CD4-positive, alpha-beta T cell (primary cell): ENCODE data around the gene STX1B. TPM values are rescaled to one million over a fixed set of nuclear protein-coding genes. Genes with fewer than 3 reads are reported as not detected.

Experiments used
- ATAC-seq: fragments of 200-7000 bp; cut with Tn5 transposase; one replicate; pipeline ENCODE4 v1.10.0; 2022; ENCODE audit warnings: mild to moderate bottlenecking; ENCODE audit not compliant: poor library complexity
- CTCF ChIA-PET: fragments of 350-600 bp; sonication (Branson Sonifier 250); formaldehyde crosslinking; loops from one replicate; lab custom pipeline; 2021; ENCODE audit warnings: antibody characterized with exemption, inconsistent platforms; lab: Charles Lee
- POLR2A ChIA-PET: fragments of 350-600 bp; sonication (Branson Sonifier 250); formaldehyde crosslinking; loops from one replicate; lab custom pipeline; 2021; ENCODE audit warnings: antibody characterized with exemption, inconsistent platforms; lab: Charles Lee
- DNase-seq, 14 experiments: peaks; one replicate each; pipeline ENCODE4 v3.0.0-alpha.2; 2013 to 2020; ENCODE audit warnings: mixed read lengths in 2 of 14
- H3K27ac ChIP-seq, 2 donors: one replicate each; pipeline versions ENCODE4 v1.5.1 to v1.7.0; 2013; ENCODE audit warnings: low read length in 2 of 2, low read depth in 1 of 2, mild to moderate bottlenecking in 1 of 2
- H3K27me3 ChIP-seq, 2 experiments: 1 replicate in 1 of 2; 2 replicates in 1 of 2; pipeline versions ENCODE4 v1.6.1 to v1.7.0; 2013; ENCODE audit warnings: low read length in 2 of 2, control low read depth in 1 of 2, mild to moderate bottlenecking in 1 of 2, moderate library complexity in 1 of 2; ENCODE audit not compliant: insufficient read depth in 2 of 2, control insufficient read depth in 1 of 2
- H3K36me3 ChIP-seq: one replicate; pipeline ENCODE4 v1.6.1; 2013; ENCODE audit warnings: low read length, control low read depth; ENCODE audit not compliant: insufficient read depth
- H3K4me1 ChIP-seq: one replicate; pipeline ENCODE4 v1.6.1; 2013; ENCODE audit warnings: low read length, control low read depth; ENCODE audit not compliant: insufficient read depth
- H3K4me3 ChIP-seq: one replicate; pipeline ENCODE4 v1.5.1; 2013; ENCODE audit warnings: mild to moderate bottlenecking, low read length, moderate library complexity
- H3K9me3 ChIP-seq, 2 experiments: 1 replicate in 1 of 2; 2 replicates in 1 of 2; pipeline versions ENCODE4 v1.6.1 to v1.7.0; 2013; ENCODE audit warnings: low read length in 2 of 2, mild to moderate bottlenecking in 2 of 2, control low read depth in 1 of 2, moderate library complexity in 1 of 2; ENCODE audit not compliant: control insufficient read depth in 1 of 2, insufficient read depth in 1 of 2
- H3K27ac Mint-ChIP-seq: one replicate; pipeline ENCODE4 v1.8.0; 2020; ENCODE audit warnings: mixed read lengths
- H3K27me3 Mint-ChIP-seq: one replicate; pipeline ENCODE4 v1.8.0; 2021; ENCODE audit warnings: mixed read lengths
- H3K36me3 Mint-ChIP-seq: one replicate; pipeline ENCODE4 v1.8.0; 2021; ENCODE audit warnings: low read depth, mixed read lengths
- H3K4me1 Mint-ChIP-seq: one replicate; pipeline ENCODE4 v1.8.0; 2021; ENCODE audit warnings: low read depth, mixed read lengths
- H3K4me3 Mint-ChIP-seq: one replicate; pipeline ENCODE4 v1.8.0; 2020; ENCODE audit warnings: mild to moderate bottlenecking, mixed read lengths
- H3K9me3 Mint-ChIP-seq: one replicate; pipeline ENCODE4 v1.8.0; 2020; ENCODE audit warnings: mixed read lengths
- CTCF ChIP-seq: fragments of 200-600 bp; IDR thresholded peaks from one replicate; pipeline ENCODE4 v1.8.0; 2022; ENCODE audit warnings: antibody characterized with exemption, mild to moderate bottlenecking
- intact Hi-C, 2 experiments: fragments of 100-400 bp; cut with DNase I in 1 of 2; cut with micrococcal nuclease in 1 of 2; formaldehyde crosslinking; loops; one replicate each; pipeline versions ENCODE4 v1.15.1 to v1.9.0; 2023 to 2025; cut with DNase I, micrococcal nuclease
- total RNA-seq, 174 experiments: library from RNA in 2 of 174; stranded (reverse) in 2 of 174; gene quantifications; one replicate each; pipeline ENCODE4 v1.2.3 and lab custom pipeline; 2021 to 2026

The STX1B gene
- total RNA-seq, 2 experiments from 2014 or later, result 2.9 to 3.1 TPM

- Histone ChIP-seq H3K27me3 (no peaks in the 10 kb centered on the region), H3K27ac (no peak overlapping the region), H3K4me1 (no peaks in the 10 kb centered on the region), H3K36me3 (no peaks in the 10 kb centered on the region), H3K4me3 (no peak overlapping the region), H3K9me3 (no peaks in the 10 kb centered on the region)
- Mint-ChIP-seq H3K4me1 (no peaks in the 10 kb centered on the region), H3K4me3 (no peak overlapping the region), H3K27me3 (no peaks in the 10 kb centered on the region), H3K27ac (no peak overlapping the region), H3K36me3 (no peaks in the 10 kb centered on the region), H3K9me3 (no peaks in the 10 kb centered on the region)
- ATAC-seq, result no peak
- CTCF ChIA-PET, result no interaction called here
- POLR2A ChIA-PET, result no interaction called here
- intact Hi-C loops, result no loop called here
- no peak for DNase-seq
- TF ChIP-seq CTCF, result no peak
Measured at GRCh38 chr16:31002862-31003341, 7.5 kb downstream of the STX1B start.

- H3K4me1 ChIP-seq, result peaks cover 5% of the 10 kb centered on the region
- ChIA-PET POLR2A (no interaction called here), CTCF (no interaction called here)
- no peaks in the 10 kb centered on the region for H3K9me3 ChIP-seq
- no peaks in the 10 kb centered on the region for H3K9me3 Mint-ChIP-seq
- TF ChIP-seq CTCF, result no peak
- no peak overlapping the region for H3K4me3 ChIP-seq
- H3K27me3 ChIP-seq, result no peaks in the 10 kb centered on the region
- ATAC-seq, result no peak
- no peak for DNase-seq
- H3K4me1 Mint-ChIP-seq, result no peaks in the 10 kb centered on the region
- H3K27ac Mint-ChIP-seq, result no peak overlapping the region
- H3K27me3 Mint-ChIP-seq, result no peaks in the 10 kb centered on the region
- H3K4me3 Mint-ChIP-seq, result no peak overlapping the region
- no peaks in the 10 kb centered on the region for H3K36me3 Mint-ChIP-seq
- H3K27ac ChIP-seq, result no peak overlapping the region
- intact Hi-C loops, result no loop called here
- H3K36me3 ChIP-seq, result no peaks in the 10 kb centered on the region
Measured at GRCh38 chr16:31002250-31002700, 8.2 kb downstream of the STX1B start.

DNA sequence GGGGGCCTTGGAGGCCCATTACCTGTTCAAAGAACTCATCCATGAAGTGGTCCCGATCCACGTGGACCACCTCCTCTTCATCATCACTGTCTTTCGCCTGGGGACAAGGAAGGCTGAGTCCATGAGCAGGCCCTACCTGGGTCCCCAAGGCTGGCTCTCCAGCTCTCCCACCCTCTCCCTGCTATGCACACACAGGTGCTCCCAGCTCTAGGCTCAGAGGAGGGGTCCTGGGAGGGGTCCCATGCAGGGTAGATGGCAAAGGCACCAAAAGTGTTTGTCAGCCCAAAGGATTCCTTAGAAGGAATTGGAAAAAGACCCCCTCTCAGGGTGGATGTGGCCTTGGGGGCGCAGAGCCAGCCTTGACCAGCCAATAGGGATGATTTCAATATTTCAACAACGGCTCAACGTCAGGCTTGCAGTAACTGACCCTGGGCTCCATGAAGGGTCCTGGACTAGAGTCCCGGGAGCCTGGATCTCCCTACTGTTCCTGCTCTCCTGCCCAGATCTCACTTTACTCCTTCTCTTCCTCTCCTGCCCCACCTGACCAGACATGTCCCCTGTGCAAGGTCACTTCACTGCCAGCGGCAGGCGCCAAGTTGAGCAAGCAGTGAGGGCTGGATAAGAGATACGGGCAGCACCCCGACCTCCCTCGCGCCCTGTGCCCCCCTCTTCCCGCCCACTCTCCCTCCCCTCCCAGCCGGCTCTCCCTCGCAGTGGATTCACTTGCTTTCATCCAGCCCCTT lies 8.8 kb downstream of the STX1B start:
- intact Hi-C loops, result no loop called here
- Mint-ChIP-seq H3K36me3 (no peaks in the 10 kb centered on the region), H3K4me3 (no peak overlapping the region), H3K27me3 (no peaks in the 10 kb centered on the region), H3K9me3 (no peaks in the 10 kb centered on the region), H3K27ac (no peak overlapping the region), H3K4me1 (peaks cover 3% of the 10 kb centered on the region)
- ChIA-PET CTCF (no interaction called here), POLR2A (no interaction called here)
- Histone ChIP-seq H3K9me3 (no peaks in the 10 kb centered on the region), H3K36me3 (no peaks in the 10 kb centered on the region), H3K27me3 (no peaks in the 10 kb centered on the region), H3K4me1 (peaks cover 10% of the 10 kb centered on the region), H3K4me3 (no peak overlapping the region), H3K27ac (no peak overlapping the region)
- no peak for ATAC-seq
- TF ChIP-seq CTCF, result no peak
- no peak for DNase-seq
